ENCODE results near the gene DNAL1.

DNAL1 gene

GRCh38 chr14:73738518-73739173 lies 93.9 kb downstream of the DNAL1 start:
- Histone ChIP-seq H2AFZ (ENCODE audit: low read length) (no peak overlapping the region), H3K36me3 (ENCODE audit: insufficient read depth, low read length) (peaks cover 63% of the 10 kb centered on the region), H3K9me3 (ENCODE audit: insufficient read depth, low read depth, low read length) (no peaks in the 10 kb centered on the region), H3K4me3 (ENCODE audit: low read length, poor library complexity, severe bottlenecking) (no peak overlapping the region), H3K79me2 (ENCODE audit: insufficient read depth, low read length) (peaks cover 81% of the 10 kb centered on the region), H4K20me1 (ENCODE audit: insufficient read depth, low read length, poor library complexity, severe bottlenecking) (peaks cover 46% of the 10 kb centered on the region), H3K4me2 (ENCODE audit: low read depth, low read length, poor library complexity, severe bottlenecking) (no peak overlapping the region), H3F3A (ENCODE audit: low read depth) (peaks cover 20% of the 10 kb centered on the region), H3K9me2 (replicated peaks; ENCODE audit: low read depth, low read length) (no peaks in the 10 kb centered on the region), H3K4me1 (ENCODE audit: insufficient read depth, low read length, poor library complexity, severe bottlenecking) (peaks cover 31% of the 10 kb centered on the region), H3K27me3 (ENCODE audit: insufficient read depth, low read length, poor library complexity, severe bottlenecking) (no peaks in the 10 kb centered on the region), H3K9ac (ENCODE audit: low read depth, low read length, poor library complexity, severe bottlenecking) (no peak overlapping the region)
- no peak for TF ChIP-seq EZH2phosphoT487 (IDR thresholded peaks at IDR 0.05; ENCODE audit: borderline replicate concordance)
- TF ChIP-seq CTCF (conservative IDR thresholded peaks at IDR 0.05; ENCODE audit: low read length), result no peak

- peaks cover 51% of the 10 kb centered on the region for H4K20me1 ChIP-seq (ENCODE audit: insufficient read depth, low read length, poor library complexity, severe bottlenecking)
- peaks cover 85% of the 10 kb centered on the region for H3K79me2 ChIP-seq (ENCODE audit: insufficient read depth, low read length)
- H3K4me2 ChIP-seq (ENCODE audit: low read depth, low read length, poor library complexity, severe bottlenecking), result no peak overlapping the region
- H3K27me3 ChIP-seq (ENCODE audit: insufficient read depth, low read length, poor library complexity, severe bottlenecking), result no peaks in the 10 kb centered on the region
- peaks cover 26% of the 10 kb centered on the region for H3F3A ChIP-seq (ENCODE audit: low read depth)
- no peak overlapping the region for H2AFZ ChIP-seq (ENCODE audit: low read length)
- peaks cover 59% of the 10 kb centered on the region for H3K36me3 ChIP-seq (ENCODE audit: insufficient read depth, low read length)
- peaks cover 37% of the 10 kb centered on the region for H3K4me1 ChIP-seq (ENCODE audit: insufficient read depth, low read length, poor library complexity, severe bottlenecking)
- H3K9me2 ChIP-seq (replicated peaks; ENCODE audit: low read depth, low read length), result no peaks in the 10 kb centered on the region
- no peak overlapping the region for H3K9ac ChIP-seq (ENCODE audit: low read depth, low read length, poor library complexity, severe bottlenecking)
- TF ChIP-seq CTCF (conservative IDR thresholded peaks at IDR 0.05; ENCODE audit: low read length) (no peak), EZH2phosphoT487 (IDR thresholded peaks at IDR 0.05; ENCODE audit: borderline replicate concordance) (no peak)
- H3K9me3 ChIP-seq (ENCODE audit: insufficient read depth, low read depth, low read length), result no peaks in the 10 kb centered on the region
- H3K4me3 ChIP-seq (ENCODE audit: low read length, poor library complexity, severe bottlenecking), result no peak overlapping the region
Observed at GRCh38 chr14:73739174-73739898, 94.5 kb downstream of the DNAL1 start.

- TF ChIP-seq CTCF (conservative IDR thresholded peaks at IDR 0.05; ENCODE audit: low read length) (no peak), EZH2phosphoT487 (IDR thresholded peaks at IDR 0.05; ENCODE audit: borderline replicate concordance) (no peak)
- H3K27me3 ChIP-seq (ENCODE audit: insufficient read depth, low read length, poor library complexity, severe bottlenecking), result no peaks in the 10 kb centered on the region
- H4K20me1 ChIP-seq (ENCODE audit: insufficient read depth, low read length, poor library complexity, severe bottlenecking), result peaks cover 52% of the 10 kb centered on the region
- H2AFZ ChIP-seq (ENCODE audit: low read length), result no peak overlapping the region
- peak overlapping the region; percentile 83 for H3K9ac ChIP-seq (ENCODE audit: low read depth, low read length, poor library complexity, severe bottlenecking)
- no peaks in the 10 kb centered on the region for H3K9me3 ChIP-seq (ENCODE audit: insufficient read depth, low read depth, low read length)
- H3K9me2 ChIP-seq (replicated peaks; ENCODE audit: low read depth, low read length), result no peaks in the 10 kb centered on the region
- H3K4me3 ChIP-seq (ENCODE audit: low read length, poor library complexity, severe bottlenecking), result no peak overlapping the region
- peak overlapping the region; percentile 98 for H3K4me2 ChIP-seq (ENCODE audit: low read depth, low read length, poor library complexity, severe bottlenecking)
- peaks cover 26% of the 10 kb centered on the region for H3F3A ChIP-seq (ENCODE audit: low read depth)
- H3K36me3 ChIP-seq (ENCODE audit: insufficient read depth, low read length), result peaks cover 52% of the 10 kb centered on the region; the same call in 1 of the 2 replicates
- H3K79me2 ChIP-seq (ENCODE audit: insufficient read depth, low read length), result peaks cover 85% of the 10 kb centered on the region
- peaks cover 44% of the 10 kb centered on the region for H3K4me1 ChIP-seq (ENCODE audit: insufficient read depth, low read length, poor library complexity, severe bottlenecking)
Observed at GRCh38 chr14:73739899-73740617, 95.3 kb downstream of the DNAL1 start.
